Measurements from ENCODE around the gene TPSB2.
"Not testable (repeated sequence)": the region's sequence is repeated elsewhere in the genome, so short reads cannot be mapped to it uniquely, and the experiment has no call there.

Gene TPSB2

GRCh38 chr16:1259760-1260068 lies 29.7 kb upstream of the TPSB2 start:
- TF ChIP-seq, protein P1, sequence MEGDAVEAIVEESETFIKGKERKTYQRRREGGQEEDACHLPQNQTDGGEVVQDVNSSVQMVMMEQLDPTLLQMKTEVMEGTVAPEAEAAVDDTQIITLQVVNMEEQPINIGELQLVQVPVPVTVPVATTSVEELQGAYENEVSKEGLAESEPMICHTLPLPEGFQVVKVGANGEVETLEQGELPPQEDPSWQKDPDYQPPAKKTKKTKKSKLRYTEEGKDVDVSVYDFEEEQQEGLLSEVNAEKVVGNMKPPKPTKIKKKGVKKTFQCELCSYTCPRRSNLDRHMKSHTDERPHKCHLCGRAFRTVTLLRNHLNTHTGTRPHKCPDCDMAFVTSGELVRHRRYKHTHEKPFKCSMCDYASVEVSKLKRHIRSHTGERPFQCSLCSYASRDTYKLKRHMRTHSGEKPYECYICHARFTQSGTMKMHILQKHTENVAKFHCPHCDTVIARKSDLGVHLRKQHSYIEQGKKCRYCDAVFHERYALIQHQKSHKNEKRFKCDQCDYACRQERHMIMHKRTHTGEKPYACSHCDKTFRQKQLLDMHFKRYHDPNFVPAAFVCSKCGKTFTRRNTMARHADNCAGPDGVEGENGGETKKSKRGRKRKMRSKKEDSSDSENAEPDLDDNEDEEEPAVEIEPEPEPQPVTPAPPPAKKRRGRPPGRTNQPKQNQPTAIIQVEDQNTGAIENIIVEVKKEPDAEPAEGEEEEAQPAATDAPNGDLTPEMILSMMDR (conservative IDR thresholded peaks at IDR 0.05; ENCODE audit: low read depth, low read length), result no peak
- H3K4me3 ChIP-seq (ENCODE audit: low read depth, low read length), result no peak overlapping the region
- DNase-seq (ENCODE audit: low read depth), result no peak

GRCh38 chr16:1258906-1259759 lies 29.1 kb upstream of the TPSB2 start:
- TF ChIP-seq, protein P1 (conservative IDR thresholded peaks at IDR 0.05; ENCODE audit: low read depth, low read length), result no peak
- no peak overlapping the region for H3K4me3 ChIP-seq (ENCODE audit: low read depth, low read length)

DNA sequence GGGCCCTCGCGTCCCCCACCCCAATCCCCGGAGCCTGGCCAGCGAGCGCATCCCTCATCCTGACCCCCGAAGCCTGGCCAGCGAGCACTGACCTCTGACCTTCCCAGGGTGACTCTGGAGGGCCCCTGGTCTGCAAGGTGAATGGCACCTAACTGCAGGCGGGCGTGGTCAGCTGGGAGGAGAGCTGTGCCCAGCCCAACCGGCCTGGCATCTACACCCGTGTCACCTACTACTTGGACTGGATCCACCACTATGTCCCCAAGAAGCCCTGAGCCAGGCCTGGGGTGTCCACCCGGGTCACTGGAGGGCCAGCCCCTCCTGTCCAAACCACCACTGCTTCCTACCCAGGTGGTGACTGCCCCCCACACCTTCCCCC lies 28.2 kb upstream of the TPSB2 start:
- DNase-seq (ENCODE audit: low read depth), result no peak
- H3K4me3 ChIP-seq (ENCODE audit: low read depth, low read length), result no peak overlapping the region
- TF ChIP-seq, protein P1 (conservative IDR thresholded peaks at IDR 0.05; ENCODE audit: low read depth, low read length), result no peak

More at GRCh38 chr16:1258906-1259759, 29.1 kb upstream of the TPSB2 start:
- no peak for DNase-seq (ENCODE audit: low read depth)

GRCh38 chr16:1257561-1258224 lies 27.7 kb upstream of the TPSB2 start:
- no peak for DNase-seq (ENCODE audit: low read depth)

GRCh38 chr16:1256874-1257322 lies 26.9 kb upstream of the TPSB2 start:
- no peak for DNase-seq (ENCODE audit: low read depth)
- no peak overlapping the region for H3K4me3 ChIP-seq (ENCODE audit: low read depth, low read length)
- TF ChIP-seq, protein P1 (conservative IDR thresholded peaks at IDR 0.05; ENCODE audit: low read depth, low read length), result no peak

More at GRCh38 chr16:1257561-1258224, 27.7 kb upstream of the TPSB2 start:
- no peak overlapping the region for H3K4me3 ChIP-seq (ENCODE audit: low read depth, low read length)
- TF ChIP-seq, protein P1 (conservative IDR thresholded peaks at IDR 0.05; ENCODE audit: low read depth, low read length), result no peak

- H3K4me3 ChIP-seq (ENCODE audit: low read depth, low read length), result not testable (repeated sequence)
Measured at GRCh38 chr16:1256296-1256873, 26.4 kb upstream of the TPSB2 start.

GRCh38 chr16:1255276-1256122 lies 25.5 kb upstream of the TPSB2 start, which contains the start of gene TPSD1:
Gene TPSD1 (plus strand): TSS chr16:1256069. CDS start chr16:1256281, 212 bp downstream.
- not testable (repeated sequence) for H3K4me3 ChIP-seq (ENCODE audit: low read depth, low read length); DNase-seq (ENCODE audit: low read depth)

More at GRCh38 chr16:1256296-1256873, 26.4 kb upstream of the TPSB2 start:
- not testable (repeated sequence) for DNase-seq (ENCODE audit: low read depth)

DNA sequence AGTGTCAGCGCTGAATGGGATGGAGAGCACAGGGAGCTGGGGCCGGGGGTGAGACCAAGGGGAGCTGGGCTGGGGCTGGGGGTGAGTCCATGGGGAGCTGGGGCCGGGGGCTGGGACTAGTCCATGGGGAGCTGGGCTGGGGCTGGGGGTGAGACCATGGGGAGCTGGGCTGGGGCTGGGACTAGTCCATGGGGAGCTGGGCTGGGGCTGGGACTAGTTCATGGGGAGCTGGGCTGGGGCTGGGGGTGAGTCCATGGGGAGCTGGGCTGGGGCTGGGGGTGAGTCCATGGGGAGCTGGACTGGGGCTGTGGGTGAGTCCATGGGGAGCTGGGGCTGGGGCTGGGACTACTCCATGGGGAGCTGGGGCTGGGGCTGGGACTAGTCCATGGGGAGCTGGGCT lies 24.8 kb upstream of the TPSB2 start:
- DNase-seq (ENCODE audit: low read depth), result not testable (repeated sequence)

GRCh38 chr16:1253701-1254364 lies 23.8 kb upstream of the TPSB2 start:
- not testable (repeated sequence) for H3K4me3 ChIP-seq (ENCODE audit: low read depth, low read length); DNase-seq (ENCODE audit: low read depth)

More for the DNA sequence above, 24.8 kb upstream of the TPSB2 start:
- not testable (repeated sequence) for H3K4me3 ChIP-seq (ENCODE audit: low read depth, low read length)

DNA sequence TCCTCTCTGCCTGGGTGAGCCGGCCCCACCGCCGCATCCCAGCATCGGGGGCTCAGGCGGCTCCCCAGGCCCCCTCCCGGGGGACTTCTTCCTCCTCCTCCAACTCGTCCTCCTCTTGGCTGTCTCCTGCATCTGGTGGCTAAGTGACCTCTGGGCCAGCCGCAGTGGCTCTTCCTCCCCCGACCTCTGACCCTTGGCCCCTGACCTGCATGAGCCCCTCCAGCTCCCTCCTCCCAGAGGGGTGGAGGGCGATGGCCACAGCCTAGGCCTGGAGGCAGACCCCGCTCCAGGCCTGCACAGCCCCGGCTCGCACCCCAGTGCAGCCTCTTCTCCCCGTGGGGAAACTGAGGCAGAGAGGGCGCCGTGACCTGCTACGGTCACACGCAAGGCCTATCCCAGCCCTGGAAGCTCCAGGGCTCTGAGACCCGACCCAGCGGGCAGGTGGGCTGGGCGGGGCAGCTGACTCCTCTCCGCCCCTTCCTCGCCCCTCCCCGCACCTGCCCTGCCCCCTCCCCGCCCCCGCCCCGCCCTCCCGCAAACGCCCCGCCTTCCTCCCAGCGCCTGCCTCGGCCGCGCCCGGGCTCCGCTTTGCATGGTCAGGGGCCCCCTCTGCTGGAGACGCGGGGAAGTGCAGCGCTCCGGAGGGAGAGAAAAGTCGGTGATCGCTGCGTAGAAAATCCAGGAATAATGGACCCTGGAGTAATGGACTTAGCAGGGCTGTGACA lies 19.2 kb upstream of the TPSB2 start:
- not testable (repeated sequence) for DNase-seq (ENCODE audit: low read depth); H3K4me3 ChIP-seq (ENCODE audit: low read depth, low read length)

All from choroid plexus epithelial cell (primary cell).